Measurements from ENCODE around the gene LTBP3. TPM values are rescaled to one million over a fixed set of nuclear protein-coding genes. Genes with fewer than 3 reads are reported as not detected.

The LTBP3 gene
- polyA plus RNA-seq, 12 donors, result 95.8 to 250 (median 124) TPM; not detected in 1

- DNase-seq, result no peak
Measured at GRCh38 chr11:65556470-65557279, 1.5 kb downstream of the LTBP3 start.

- DNase-seq, result no peak
Measured at GRCh38 chr11:65555693-65556231, 2.4 kb downstream of the LTBP3 start.

GRCh38 chr11:65554842-65555430 is 3.2 kb downstream of the LTBP3 start:
- no peak for DNase-seq

GRCh38 chr11:65554057-65554818 is 3.9 kb downstream of the LTBP3 start:
- no peak for DNase-seq

DNA sequence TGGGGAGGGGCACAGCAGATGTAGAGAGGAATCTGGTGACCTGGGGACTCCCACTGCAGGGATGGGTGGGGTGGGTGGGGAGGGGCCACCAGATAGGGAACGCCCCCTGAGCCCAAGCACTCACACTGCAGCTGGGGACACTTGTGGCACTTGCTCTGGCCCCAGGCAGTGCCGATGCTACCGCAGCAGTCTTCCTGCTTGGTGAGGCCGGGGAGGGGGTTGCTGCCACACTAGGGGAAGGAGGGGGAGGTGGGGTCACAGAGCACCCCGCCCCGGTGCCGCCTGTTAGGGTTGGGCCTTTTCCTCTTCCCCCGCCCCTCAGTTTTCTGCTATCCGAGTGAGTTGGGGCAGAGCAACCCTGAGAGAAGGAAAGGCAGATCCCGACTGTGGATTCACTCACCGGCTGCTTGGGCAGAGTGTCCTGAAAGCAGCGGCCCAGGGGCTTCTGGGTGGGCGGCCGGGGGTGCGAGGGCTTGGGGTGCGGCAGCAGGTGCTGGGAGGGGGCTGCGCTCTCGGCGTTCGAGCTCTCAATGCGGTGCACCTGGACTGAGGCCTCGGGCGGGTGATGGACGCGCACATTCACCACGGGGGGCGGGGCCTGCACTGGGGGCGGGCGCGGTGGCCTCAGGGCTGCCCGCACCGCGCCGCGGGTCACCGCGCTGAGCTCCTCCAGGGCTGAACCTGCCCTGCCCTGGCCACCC is 4.7 kb downstream of the LTBP3 start:
- DNase-seq, result no peak

GRCh38 chr11:65552388-65552951 is 5.7 kb downstream of the LTBP3 start:
- DNase-seq, result no peak

DNA sequence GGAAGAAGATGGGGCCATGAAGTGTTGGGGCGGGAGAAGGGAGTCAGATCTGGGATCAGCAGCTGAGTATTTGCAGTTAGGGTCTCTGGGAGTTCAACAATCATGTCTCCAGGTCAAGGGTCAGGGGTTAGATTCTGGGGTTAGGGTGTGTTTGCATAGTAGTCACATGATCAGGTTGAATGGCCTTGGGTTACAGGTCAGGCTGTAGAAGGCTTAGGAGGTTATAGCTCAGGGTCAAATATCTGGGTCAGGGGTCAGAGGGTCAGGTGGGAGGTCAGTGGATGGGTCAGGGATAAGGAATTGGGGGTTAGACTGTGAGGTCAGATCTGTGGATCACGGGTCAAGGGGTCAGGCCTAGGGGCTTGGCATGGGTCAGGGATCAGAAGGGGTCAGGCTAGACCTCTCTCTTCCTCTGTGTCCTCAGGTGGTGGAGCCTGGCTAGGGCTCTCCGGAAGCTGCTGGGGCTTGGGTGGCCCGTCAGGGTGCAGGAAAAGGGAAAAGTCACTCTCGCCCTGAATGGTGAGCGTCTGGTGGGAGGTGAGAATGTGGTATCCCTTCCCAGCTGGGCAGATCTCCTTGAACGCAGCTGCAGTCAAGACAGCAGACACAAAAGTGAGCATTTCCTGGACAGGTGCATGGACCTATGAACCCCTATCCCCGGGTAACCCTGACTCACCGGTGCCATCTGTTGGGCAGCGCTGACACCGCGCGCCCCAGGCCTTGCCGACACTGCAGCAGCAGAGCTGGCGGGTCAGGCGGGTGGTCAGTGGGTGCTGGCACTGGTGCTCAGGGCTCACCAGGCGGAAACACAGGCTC is 6.4 kb downstream of the LTBP3 start:
- no peak for DNase-seq

GRCh38 chr11:65549096-65549495 is 9.1 kb downstream of the LTBP3 start:
- no peak for DNase-seq

DNA sequence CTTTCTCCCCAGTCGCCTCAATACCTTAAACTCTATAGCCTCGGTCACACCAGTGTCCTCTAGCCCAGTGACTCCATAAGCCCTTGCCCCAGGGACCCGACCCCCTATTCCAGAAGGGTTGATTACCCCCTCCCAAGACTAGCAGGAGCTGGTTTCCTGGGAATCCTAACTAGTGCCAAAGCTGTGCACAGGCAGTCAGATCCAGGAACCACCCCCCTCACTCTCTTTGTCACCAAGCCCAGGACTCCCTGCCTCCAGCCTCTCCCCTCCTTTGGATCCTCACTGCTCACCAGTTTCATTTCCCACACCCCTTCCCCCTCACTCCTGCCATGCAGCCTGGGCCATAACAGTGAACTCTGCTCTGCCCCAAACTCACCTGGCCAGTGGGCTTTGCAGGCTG is 9.8 kb downstream of the LTBP3 start:
- no peak for DNase-seq

DNA sequence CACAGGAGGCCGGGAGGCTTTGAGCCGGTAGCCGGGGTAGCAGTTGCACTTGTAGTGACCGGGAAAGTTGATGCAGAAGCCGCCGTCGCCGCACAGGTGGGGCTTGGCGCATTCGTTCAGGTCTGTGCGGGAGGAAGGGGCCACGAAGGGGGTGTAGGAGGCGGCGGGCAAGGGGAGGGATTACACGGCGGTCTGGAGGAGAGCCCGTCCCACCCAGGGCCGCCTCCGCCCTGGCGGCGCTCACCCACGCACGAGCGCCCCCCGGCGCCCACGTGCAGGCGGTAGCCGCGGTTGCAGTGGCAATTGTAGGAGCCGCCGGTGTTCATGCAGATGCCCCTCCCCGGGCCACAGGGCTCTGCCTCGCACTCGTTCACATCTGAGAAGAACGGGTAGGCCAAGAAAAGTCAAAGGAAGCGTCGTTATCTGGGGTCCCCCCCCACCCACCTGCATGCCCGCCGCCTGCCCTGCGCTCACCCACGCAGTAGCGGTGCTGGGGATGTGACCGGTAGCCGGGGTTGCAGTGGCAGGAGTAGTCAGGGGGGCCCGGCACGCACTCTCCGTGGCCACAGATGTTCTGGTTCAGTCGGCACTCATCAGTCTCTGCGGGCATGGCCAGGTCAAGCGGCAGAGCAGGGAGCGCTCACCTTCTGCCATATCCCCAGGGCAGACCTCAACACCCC is 10.6 kb downstream of the LTBP3 start:
- DNase-seq, result no peak

DNA sequence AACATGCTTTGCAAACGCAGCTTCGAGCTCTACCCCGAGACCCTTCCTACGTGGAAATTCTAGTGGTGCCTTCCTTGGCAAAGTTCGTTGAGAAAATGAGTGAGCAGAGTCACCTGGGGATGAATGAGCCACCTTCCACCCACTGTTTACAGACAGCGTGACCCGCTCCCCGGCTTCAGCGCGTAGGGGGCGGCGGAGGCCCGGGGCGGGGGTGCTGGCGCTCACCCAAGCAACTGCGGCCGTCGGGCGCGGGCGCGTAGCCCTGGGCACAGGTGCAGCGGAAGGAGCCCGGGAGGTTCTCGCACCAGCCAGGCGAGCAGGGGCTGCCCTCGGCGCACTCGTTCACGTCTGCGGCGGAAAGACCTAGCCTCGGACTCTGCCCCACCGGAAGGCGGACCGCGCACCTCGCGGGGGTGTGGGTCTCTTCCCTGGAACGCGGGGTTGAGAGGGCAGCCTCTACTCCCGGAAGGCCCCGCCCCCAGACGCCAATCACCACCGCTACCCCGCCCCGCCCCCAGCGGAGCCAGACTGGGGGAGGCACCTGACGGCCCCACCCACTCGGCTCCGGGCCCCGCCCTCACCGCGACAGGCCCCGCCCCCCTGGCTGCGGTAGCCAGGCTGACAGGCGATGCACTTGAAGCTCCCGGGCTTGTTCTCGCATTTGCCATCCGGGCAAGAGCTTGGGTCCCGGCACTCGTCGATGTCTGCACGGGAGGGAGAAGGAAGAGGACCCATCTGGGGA is 11.8 kb downstream of the LTBP3 start:
- no peak for DNase-seq

- DNase-seq, result no peak
Measured at GRCh38 chr11:65545853-65546216, 12.3 kb downstream of the LTBP3 start.

- DNase-seq, result no peak
Measured at GRCh38 chr11:65542738-65543390, 15.3 kb downstream of the LTBP3 start.

- DNase-seq, result no peak
Measured at GRCh38 chr11:65541093-65541982, 16.8 kb downstream of the LTBP3 start.

DNA sequence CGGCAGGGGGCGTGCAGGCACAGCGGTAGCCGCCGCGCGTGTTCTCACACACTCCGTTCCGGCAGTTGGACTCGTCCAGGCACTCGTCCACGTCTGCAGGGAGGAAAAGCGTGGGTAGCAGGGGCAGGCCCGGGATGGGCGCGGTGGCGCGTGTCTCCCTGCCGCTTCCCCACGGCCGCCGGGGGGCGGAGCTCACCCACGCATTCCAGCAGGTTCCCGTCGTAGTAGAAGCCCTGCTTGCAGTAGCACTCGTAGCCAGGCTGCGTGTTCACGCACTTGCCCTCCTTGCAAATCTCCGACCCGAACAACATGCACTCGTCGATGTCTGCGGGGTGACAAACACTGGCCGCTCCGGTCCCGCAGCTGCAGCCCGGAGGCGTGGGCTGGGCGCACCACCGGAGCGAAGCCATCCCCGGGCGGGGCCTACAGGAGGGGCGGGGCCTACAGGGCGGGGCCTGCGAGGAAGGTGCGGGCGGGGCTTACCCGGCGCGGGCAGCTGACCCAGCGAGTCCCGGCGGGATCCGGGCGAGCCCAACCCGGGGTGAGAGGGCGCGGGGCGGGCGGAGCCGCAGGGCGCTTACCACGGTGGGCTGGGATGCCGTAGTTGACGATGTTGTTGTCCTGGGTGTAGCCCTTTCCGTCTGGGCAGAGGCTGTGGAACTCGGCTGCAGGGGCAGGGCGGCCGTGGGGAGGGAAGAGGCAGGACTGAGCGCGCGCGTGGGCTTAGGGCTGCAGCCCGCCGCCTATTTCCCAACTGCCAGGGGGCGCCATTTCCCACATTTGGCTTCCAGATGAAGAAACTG is 17.7 kb downstream of the LTBP3 start:
- DNase-seq, result peak; percentile 88

DNA sequence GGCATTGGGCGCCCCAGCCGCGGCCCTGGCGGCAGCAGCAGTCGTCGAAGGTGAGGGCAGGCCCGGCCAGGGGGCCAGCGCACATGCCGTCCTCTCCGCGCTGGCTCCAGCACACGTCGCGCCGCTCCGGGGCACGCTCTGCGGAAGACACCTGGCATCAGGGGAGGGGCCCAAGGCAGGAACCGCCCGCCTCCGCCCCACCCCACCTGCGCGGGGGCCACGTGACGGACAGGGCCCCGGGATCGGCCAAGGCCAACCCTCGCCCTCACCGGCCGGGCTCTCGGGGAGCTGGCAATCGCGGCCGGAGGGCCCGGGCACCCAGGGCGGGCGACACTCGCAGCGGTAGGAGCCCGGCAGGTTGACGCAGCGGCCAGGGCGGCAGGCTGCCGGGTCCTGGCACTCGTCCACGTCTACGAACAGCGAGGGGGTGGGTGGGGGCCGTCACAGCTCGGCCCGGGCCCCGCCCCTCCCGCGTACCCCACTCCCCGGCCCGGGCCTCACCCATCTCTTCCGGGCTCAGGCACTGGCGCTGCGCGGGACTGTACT is 18.3 kb downstream of the LTBP3 start:
- no peak for DNase-seq

Data from muscle of arm (tissue), 12 donors.